ENCODE results near the gene SPDYC. TPM values are rescaled to one million over a fixed set of nuclear protein-coding genes. Genes with fewer than 3 reads are reported as not detected.

SPDYC gene
- total and polyA plus RNA-seq, 2 of the 13 experiments (the other 11 are each of a cell fraction or from before 2014, with no cell fraction given) = 0.15 to 0.33 TPM

GRCh38 chr11:65129649-65130441 lies 40.2 kb upstream of the SPDYC start:
- Histone ChIP-seq H3K4me1 (ENCODE audit: insufficient read depth, low read length) (peaks cover 14% of the 10 kb centered on the region), H3K9me3 (ENCODE audit: low read length) (no peaks in the 10 kb centered on the region), H3K36me3 (replicated peaks in 1 of 2; ENCODE audit: control insufficient read depth in 1 of 2, insufficient read depth in 2 of 2, low read length in 2 of 2) (peaks cover 47 to 72% of the 10 kb centered on the region in 2 experiments), H3K4me3 (replicated peaks in 1 of 3; ENCODE audit: insufficient read depth in 1 of 3, low read depth in 2 of 3, low read length in 3 of 3) (no peak overlapping the region), H4K20me1 (ENCODE audit: insufficient read depth, low read length) (peaks cover 17% of the 10 kb centered on the region), H3K27ac (ENCODE audit: extremely low read length, insufficient read depth, low read length) (no peak overlapping the region), H2AFZ (ENCODE audit: low read length) (no peak overlapping the region), H3K9ac (ENCODE audit: insufficient read depth, low read depth, low read length) (no peak overlapping the region), H3K79me2 (ENCODE audit: insufficient read depth, low read length) (peaks cover 29% of the 10 kb centered on the region), H3K4me2 (ENCODE audit: low read depth, low read length) (no peak overlapping the region), H3K27me3 (ENCODE audit: control insufficient read depth in 1 of 2, insufficient read depth in 2 of 2, low read length in 2 of 2) (no peaks in the 10 kb centered on the region; a peak in 1 of 5 replicates)
- in situ Hi-C loops (cut with HindIII; ENCODE audit: extremely low pct_ligation_motif_present, low pct_unique_long_range_greater_than_20kb) = no loop called here
- intact Hi-C loops (cut with micrococcal nuclease; ENCODE audit: unreplicated experiment) = no loop called here
- no peak for FAIRE-seq
- WGBS (ENCODE audit: low lambda C conversion rate) = 99% methylated on average over 7 of the region's 13 CpGs
- DNase-seq (ENCODE audit: low spot score) = no peak
- CTCF ChIA-PET (ENCODE audit: low intra/inter-chr PET ratio, low total read pairs) = no interaction called here
- TF ChIP-seq RBFOX2 (IDR thresholded peaks at IDR 0.05; ENCODE audit: low read depth, low read length) (peak; percentile 63), POLR2A (IDR thresholded peaks at IDR 0.05; ENCODE audit: insufficient read depth in 1 of 2, low read depth in 2 of 2, low read length in 2 of 2) (peak in 1 of 2 experiments; percentile 35; a peak in 1 of 4 replicates), AGO2 (optimal IDR thresholded peaks at IDR 0.05; ENCODE audit: low read depth, low read length) (peak; percentile 93), ZNF564 (CRISPR knock-in tag; IDR thresholded peaks at IDR 0.05) (no peak), AGO1 (IDR thresholded peaks at IDR 0.05; ENCODE audit: low read depth, low read length, poor library complexity, severe bottlenecking) (peak; percentile 41)
- POLR2A ChIA-PET = interaction anchor here (0.7 to 2.8 kb wide), 6 partner anchors 8 to 116 kb away, joined by 3 to 20 read pairs (median 6); partner anchors contain the start of genes ARL2, CAPN1, FAU and MRPL49
- ATAC-seq = no peak
- BruUV-seq (replicated peaks) = no TSS peak

DNA sequence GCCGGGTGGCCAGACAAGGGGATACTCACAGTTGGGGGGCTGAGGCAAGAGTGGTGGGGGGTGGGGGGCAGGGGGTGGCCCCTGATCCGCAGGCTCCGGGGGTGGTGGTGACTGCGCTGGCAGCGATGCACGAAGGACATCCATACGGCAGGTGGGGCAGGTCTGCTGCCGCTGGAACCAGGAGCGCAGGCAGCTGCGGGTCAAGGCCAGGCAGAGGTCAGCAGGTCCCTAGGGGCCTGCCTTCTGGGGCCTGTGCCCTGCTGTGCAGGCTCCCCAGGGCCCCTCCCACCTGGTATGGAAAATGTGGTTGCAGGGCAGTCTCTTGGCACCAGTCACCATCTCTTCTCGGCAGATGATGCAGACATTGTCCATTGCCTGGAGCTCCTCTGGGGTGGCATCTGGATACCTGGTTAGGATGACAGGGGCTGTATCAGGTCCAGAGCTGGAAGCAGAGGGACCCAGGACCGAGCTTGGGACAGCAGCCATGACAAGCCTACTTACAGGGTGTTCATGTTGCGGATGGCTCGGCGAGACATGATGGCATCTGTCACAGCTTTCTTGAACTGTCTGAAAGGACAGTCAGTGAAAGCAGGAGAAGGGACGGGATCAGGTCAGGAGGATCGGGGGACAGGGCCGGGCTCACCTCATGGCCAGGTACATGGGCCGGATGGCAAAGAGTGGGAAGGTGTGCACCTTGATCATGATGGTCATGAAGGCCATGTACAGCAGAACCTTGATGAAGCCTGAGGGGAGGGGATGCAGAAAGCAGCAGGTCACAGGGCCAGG lies 39.2 kb upstream of the SPDYC start:
- no peaks in the 10 kb centered on the region; a peak in 1 of 5 replicates for H3K27me3 ChIP-seq (ENCODE audit: control insufficient read depth in 1 of 2, insufficient read depth in 2 of 2, low read length in 2 of 2)
- H3K27ac ChIP-seq (ENCODE audit: extremely low read length, insufficient read depth, low read length) = no peak overlapping the region
- ATAC-seq = no peak
- in situ Hi-C loops (cut with HindIII; ENCODE audit: extremely low pct_ligation_motif_present, low pct_unique_long_range_greater_than_20kb) (no loop called here), intact Hi-C loops (cut with micrococcal nuclease; ENCODE audit: unreplicated experiment) (no loop called here)
- peaks cover 17% of the 10 kb centered on the region for H4K20me1 ChIP-seq (ENCODE audit: insufficient read depth, low read length)
- BruUV-seq (replicated peaks) = no TSS peak
- no peak for DNase-seq (ENCODE audit: low spot score)
- TF ChIP-seq ZBTB37 (CRISPR knock-in tag; IDR thresholded peaks at IDR 0.05) (no peak), TBX3 (IDR thresholded peaks at IDR 0.05; ENCODE audit: borderline replicate concordance) (no peak), CREB1 (IDR thresholded peaks at IDR 0.05) (no peak), CREB1 (CRISPR knock-in tag; IDR thresholded peaks at IDR 0.05) (no peak), ETV6 (CRISPR knock-in tag; conservative IDR thresholded peaks at IDR 0.05) (no peak), ADNP (CRISPR knock-in tag; IDR thresholded peaks at IDR 0.05) (no peak), ZNF335 (CRISPR knock-in tag; IDR thresholded peaks at IDR 0.05) (no peak), POLR2A (IDR thresholded peaks at IDR 0.05; ENCODE audit: insufficient read depth in 1 of 2, low read depth in 2 of 2, low read length in 2 of 2) (0 out of 4 replicates have a peak, but pooled peaks of 1 of the 2 experiments have one; percentile 8)
- TF ChIP-seq, protein P1, sequence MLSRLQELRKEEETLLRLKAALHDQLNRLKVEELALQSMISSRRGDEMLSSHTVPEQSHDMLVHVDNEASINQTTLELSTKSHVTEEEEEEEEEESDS (CRISPR knock-in tag; IDR thresholded peaks at IDR 0.05; ENCODE audit: borderline replicate concordance) = no peak
- FAIRE-seq = no peak
- POLR2A ChIA-PET = interaction anchor here (1.1 to 2.7 kb wide), 4 partner anchors 9 to 51 kb away, joined by 3 to 20 read pairs (median 7); partner anchors contain the start of genes CAPN1, FAU and MRPL49
- no peaks in the 10 kb centered on the region for H3K9me3 ChIP-seq (ENCODE audit: low read length)
- peaks cover 20% of the 10 kb centered on the region for H3K4me1 ChIP-seq (ENCODE audit: insufficient read depth, low read length)
- H3K4me3 ChIP-seq (replicated peaks in 1 of 3; ENCODE audit: insufficient read depth in 1 of 3, low read depth in 2 of 3, low read length in 3 of 3) = no peak overlapping the region
- 95% methylated on average over 18 of the region's 19 CpGs for WGBS (ENCODE audit: low lambda C conversion rate)
- H3K79me2 ChIP-seq (ENCODE audit: insufficient read depth, low read length) = peaks cover 26% of the 10 kb centered on the region
- H3K9ac ChIP-seq (ENCODE audit: insufficient read depth, low read depth, low read length) = no peak overlapping the region
- no peak overlapping the region for H3K4me2 ChIP-seq (ENCODE audit: low read depth, low read length)
- CTCF ChIA-PET (ENCODE audit: low intra/inter-chr PET ratio, low total read pairs) = no interaction called here
- no peak overlapping the region for H2AFZ ChIP-seq (ENCODE audit: low read length)
- peaks cover 38 to 63% of the 10 kb centered on the region in 2 experiments for H3K36me3 ChIP-seq (replicated peaks in 1 of 2; ENCODE audit: control insufficient read depth in 1 of 2, insufficient read depth in 2 of 2, low read length in 2 of 2)

All from HepG2 (cell line).